ENCODE measurements around the gene NECAB3. TPM values are rescaled to one million over a fixed set of nuclear protein-coding genes. Genes with fewer than 3 reads are reported as not detected.
A peak's percentile ranks its signal among the peaks of the same experiment; 100 is the strongest.
"Not testable (repeated sequence)": the region's sequence is repeated elsewhere in the genome, so short reads cannot be mapped to it uniquely, and the experiment has no call there.

NECAB3 gene
- total RNA-seq, result 10.9 and 16.2 TPM in 2 replicates

- no peak for DNase-seq (ENCODE audit: low read depth, low spot score)
Observed at GRCh38 chr20:33674294-33675135, at the start of gene NECAB3. Gene NECAB3, minus strand, starts transcription at chr20:33674428. Its CDS starts 76 bp downstream, at chr20:33674352.

DNA sequence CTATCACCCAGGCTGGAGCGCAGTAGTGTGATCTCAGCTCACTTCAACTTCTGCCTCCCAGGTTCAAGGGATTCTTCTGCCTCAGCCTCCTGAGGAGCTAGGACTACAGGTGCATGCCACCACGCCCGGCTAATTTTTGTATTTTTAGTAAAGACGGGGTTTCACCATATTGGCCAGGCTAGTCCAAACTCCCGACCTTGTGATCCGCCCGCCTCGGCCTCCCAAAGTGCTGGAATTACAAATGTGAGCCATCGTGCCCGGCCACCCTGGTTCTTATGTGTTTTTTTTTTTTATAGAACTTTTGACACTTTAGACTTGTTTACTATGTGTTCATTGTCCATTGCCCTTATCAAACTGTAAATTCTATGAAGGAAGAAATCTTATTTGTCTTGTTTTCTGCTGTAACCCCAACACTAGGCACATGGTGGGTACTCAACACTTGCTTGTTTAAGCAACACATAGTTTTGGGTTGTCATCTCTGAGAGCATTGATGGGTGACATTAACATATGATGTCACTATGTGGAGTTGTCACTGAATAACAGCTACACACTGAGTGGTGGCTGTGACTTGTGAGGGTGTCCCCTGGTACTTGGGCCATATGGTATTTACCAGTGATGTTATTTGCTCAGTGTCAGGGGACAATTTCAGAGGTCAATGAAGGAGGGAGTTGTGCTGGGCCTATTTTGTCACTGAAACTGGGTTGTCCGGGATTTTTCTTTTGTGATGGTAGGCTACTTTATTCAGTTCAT is 47.3 kb upstream of the NECAB3 start:
- no peak for DNase-seq (ENCODE audit: low read depth, low spot score)

DNA sequence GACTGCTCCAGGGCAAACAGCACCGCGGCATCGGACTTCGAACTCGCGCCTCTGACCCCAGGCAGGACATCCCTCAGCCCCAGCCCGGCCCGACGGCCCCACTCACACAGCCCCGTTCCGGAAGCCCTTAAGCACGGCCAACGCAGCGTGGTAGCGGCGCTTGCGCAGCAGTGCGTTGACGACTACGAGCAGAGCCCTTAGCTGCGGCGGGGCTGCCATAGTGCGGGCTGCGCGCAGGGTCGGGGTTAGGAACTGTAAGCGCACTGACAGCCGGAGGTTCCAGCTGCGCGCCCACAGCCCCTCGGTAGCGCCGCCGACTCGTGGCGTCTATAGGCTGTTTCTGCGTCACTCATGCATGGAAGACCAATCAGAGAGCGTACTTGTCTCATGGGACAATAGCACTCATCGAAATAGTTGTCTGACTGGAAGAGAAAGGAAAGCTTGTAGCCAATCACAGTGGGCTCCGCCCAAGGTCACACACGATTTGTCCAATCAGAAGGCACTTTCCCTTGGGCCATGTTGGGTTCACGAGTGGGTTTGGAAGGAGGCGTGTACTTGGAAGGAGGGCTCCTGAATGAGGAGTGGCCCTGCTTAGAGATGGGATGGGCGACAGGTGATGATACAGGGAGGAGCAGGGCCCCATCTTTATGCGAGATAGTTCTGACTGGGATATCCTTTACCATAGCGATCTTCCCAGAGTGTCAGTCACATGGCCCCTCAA is 45.9 kb upstream of the NECAB3 start, which contains the start of gene PXMP4:
PXMP4 (minus strand) TSS at position 322 of the 721 bp plus-strand sequence; CDS start at position 219, 103 bp downstream.
- DNase-seq (ENCODE audit: low read depth, low spot score), result peak; percentile 96

- no peak for DNase-seq (ENCODE audit: low read depth, low spot score)
Observed at GRCh38 chr20:33719277-33719988, 45.2 kb upstream of the NECAB3 start.

DNA sequence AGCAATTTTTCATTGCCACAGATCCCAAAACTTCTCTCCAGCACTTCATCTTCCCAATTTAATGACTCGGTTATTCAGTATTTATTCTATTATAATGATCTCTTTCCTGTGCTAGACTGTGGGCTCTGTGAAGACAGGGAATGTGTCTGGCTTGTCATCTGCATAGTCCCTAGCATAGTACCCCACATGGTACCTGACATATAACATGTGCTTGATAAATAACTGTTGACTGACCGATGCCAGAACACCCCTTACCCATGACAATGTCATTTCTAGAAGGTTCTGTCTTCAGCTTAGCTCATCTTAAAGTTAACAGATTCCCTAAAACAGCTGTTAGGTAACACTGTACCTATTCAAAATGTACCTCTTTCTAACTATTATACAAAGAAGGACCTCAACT is 42.3 kb upstream of the NECAB3 start:
- no peak for DNase-seq (ENCODE audit: low read depth, low spot score)

DNA sequence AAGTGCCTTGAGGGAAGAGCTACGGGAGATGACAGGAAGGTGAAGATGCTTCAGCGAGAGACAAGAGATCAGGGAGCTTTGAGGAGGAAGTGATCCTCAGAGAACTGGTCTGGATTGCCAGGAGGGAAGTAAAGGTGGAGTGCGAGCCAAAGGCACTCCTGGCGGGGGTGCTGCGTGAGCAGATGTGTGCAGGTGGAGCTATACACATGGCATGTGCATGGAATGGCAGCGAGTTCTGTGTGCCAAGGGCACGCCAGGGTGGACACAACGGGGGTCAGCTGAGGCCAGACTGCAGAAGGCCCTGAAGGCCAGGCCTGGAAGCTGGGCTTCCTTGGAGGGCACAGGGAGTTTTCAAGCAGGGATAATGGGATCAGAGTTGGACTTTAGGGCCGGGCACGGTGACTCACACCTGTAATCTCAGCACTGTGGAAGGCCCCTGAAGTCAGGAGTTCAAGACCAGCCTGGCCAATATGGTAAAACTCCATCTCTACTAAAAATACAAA is 39.7 kb upstream of the NECAB3 start:
- DNase-seq (ENCODE audit: low read depth, low spot score), result no peak

DNA sequence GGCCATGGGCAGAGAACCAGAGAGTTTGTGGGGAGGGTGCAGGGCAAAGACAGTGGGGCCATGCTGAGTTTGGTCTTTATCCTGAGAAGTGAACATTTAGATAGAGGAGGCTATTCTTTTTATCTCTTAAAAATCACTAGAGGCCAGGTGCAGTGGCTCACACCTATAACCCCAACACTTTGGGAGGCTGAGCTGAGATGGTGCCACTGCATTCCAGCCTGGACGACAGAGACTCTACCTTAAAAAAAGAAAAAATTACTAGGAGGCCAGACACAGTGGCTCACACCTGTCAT is 37.2 kb upstream of the NECAB3 start:
- DNase-seq (ENCODE audit: low read depth, low spot score), result no peak

DNA sequence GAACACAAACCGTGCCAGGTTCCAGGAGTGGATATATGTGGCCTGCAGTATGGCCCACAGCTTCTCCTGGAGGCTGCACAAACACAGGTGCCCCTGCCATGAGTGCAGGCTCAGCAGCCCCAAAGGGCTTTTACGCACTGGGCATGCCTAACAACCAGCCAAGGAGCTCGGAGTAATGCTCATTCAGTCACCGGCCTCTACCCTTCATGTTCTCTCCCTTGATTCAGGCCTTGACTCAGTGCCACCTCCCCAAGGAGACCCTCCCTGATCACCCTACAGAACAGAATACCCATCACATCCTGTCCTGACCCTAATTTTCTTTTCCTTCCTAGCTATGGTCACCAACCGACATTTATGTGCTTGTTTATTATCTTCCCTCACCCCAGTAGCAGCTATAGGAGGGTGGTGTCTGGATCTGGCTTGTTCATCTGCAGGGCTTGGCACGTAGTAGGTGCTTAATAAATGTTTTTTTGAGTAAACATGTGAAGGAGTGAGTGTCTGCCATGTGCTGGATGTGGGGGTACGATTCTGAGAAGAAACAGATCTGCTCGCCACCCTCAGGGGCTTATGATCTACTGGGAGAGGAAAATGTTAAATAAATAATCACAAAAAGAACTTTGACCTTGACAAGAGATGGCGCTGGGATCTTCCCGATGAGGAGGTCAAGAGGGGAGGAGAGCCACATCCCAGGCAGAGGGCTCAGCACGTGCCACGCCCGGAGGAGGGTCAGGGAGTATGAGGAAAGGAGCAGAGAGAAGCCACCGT is 36.6 kb upstream of the NECAB3 start:
- no peak for DNase-seq (ENCODE audit: low read depth, low spot score)

DNA sequence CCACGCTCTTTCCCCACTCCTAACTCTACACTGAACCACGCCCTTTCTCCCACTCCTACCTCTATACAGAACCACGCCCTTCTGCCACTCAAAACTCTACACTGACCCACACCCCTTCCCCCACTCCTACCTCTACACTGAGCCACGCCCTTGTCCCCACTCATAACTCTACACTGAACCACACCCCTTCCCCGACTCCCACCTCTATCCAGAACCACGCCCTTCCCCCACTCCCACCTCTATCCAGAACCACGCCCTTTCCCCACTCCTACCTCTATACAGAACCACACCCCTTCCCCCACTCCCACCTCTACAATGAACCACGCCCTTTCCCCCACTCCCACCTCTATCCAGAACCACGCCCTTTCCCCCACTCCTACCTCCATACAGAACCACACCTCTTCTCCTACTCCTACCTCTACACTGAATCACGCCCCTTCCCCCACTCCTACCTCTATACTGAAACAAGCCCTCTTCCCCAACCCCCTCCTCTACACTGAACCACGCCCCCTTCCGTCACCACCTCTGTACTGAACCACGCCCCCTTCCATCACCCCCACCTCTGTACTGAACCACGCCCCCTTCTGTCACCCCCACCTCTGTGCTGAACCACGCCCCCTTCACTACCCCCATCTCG is 35.8 kb upstream of the NECAB3 start:
- DNase-seq (ENCODE audit: low read depth, low spot score), result no peak

DNA sequence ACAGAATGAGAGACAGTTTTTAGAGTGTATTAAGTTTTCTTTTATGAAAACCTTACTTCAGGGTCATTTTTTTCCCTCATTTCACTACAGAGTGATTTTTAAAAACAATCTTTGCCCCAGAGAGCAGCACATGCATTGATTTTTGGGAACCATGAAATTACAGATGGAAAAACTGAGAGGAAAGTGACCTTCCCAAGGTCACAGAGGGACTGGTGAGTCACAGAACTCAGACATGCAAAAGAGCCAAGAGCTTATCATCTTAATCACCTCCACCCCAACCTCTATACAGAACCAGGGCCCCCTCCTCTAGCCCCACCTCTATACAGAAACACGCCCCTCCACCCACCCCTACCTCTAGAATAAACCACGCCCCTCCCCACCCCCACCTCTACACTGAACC is 35.2 kb upstream of the NECAB3 start:
- no peak for DNase-seq (ENCODE audit: low read depth, low spot score)

GRCh38 chr20:33707668-33708067 is 33.4 kb upstream of the NECAB3 start:
- no peak for DNase-seq (ENCODE audit: low read depth, low spot score)

GRCh38 chr20:33704197-33704924 is 30.1 kb upstream of the NECAB3 start:
- no peak for DNase-seq (ENCODE audit: low read depth, low spot score)

- no peak for DNase-seq (ENCODE audit: low read depth, low spot score)
Observed at GRCh38 chr20:33703498-33704137, 29.4 kb upstream of the NECAB3 start.

GRCh38 chr20:33702861-33703260 is 28.6 kb upstream of the NECAB3 start:
- DNase-seq (ENCODE audit: low read depth, low spot score), result no peak

DNA sequence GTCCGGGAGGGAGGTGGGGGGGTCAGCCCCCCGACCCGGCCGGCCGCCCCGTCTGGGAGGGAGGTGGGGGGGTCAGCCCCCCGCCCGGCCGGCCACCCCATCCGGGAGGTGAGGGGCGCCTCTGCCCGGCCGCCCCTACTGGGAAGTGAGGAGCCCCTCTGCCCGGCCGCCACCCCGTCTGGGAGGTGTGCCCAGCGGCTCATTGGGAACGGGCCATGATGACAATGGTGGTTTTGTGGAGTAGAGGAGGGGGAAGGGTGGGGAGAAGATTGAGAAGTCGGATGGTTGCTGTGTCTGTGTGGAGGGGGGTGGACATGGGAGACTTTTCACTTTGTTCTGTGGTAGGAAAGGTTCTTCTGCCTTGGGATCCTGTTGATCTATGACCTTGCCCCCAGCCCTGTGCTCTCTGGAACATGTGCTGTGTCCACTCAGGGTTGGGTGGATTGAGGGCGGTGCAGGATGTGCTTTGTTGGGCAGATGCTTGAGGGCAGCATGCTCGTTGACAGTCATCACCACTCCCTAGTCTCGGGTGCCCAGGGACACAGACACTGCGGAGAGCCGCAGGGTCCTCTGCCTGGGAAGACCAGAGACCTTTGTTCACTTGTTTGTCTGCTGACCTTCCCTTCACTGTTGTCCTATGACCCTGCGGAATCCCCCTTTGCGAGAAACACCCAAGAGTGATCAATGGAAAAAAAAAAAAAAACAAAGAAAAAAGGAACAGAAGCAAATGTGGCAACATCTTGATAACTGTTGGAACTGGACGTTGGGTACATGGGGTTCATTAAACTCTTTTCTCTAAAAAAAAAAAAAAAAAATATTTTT is 27.6 kb upstream of the NECAB3 start:
- no peak for DNase-seq (ENCODE audit: low read depth, low spot score)

- not testable (repeated sequence) for DNase-seq (ENCODE audit: low read depth, low spot score)
Observed at GRCh38 chr20:33700696-33701441, 26.6 kb upstream of the NECAB3 start.

DNA sequence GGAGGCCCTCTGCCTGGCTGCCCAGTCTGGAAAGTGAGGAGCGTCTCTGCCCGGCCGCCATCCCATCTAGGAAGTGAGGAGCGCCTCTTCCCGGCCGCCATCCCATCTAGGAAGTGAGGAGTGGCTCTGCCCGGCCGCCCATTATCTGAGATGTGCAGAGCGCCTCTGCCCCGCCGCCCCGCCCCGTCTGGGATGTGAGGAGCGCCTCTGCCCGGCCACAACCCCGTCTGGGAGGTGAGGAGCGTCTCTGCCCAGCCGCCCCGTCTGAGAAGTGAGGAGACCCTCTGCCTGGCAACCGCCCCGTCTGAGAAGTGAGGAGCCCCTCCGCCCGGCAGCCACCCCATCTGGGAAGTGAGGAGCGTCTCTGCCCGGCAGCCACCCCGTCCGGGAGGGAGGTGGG is 24.7 kb upstream of the NECAB3 start:
- DNase-seq (ENCODE audit: low read depth, low spot score), result not testable (repeated sequence)
